ENCODE data around the gene ADRB1. TPM values are rescaled to one million over a fixed set of nuclear protein-coding genes. Genes with fewer than 3 reads are reported as not detected.

Gene ADRB1
- total RNA-seq, 1 experiment from 2014 or later: 0.15 TPM

- no peak for ATAC-seq
- intact Hi-C loops (cut with micrococcal nuclease): no loop called here
These were observed 17.5 kb downstream of the ADRB1 start for GRCh38 chr10:114061148-114061547.

GRCh38 chr10:114061789-114062188 lies 18.1 kb downstream of the ADRB1 start:
- ATAC-seq (no peak), DNase-seq (no peak)
- H3K9me2 ChIP-seq (replicated peaks; ENCODE audit: low read length): no peaks in the 10 kb centered on the region
- intact Hi-C loops (cut with micrococcal nuclease): no loop called here
- H3K4me2 ChIP-seq (ENCODE audit: low read length): no peak overlapping the region
- H3K27me3 ChIP-seq (ENCODE audit: low read length): no peaks in the 10 kb centered on the region
- no peaks in the 10 kb centered on the region for H4K20me1 ChIP-seq (ENCODE audit: low read length)
- POLR2A ChIA-PET (ENCODE audit: unreplicated experiment): no interaction called here
- H3K27ac ChIP-seq (ENCODE audit: low read length): no peak overlapping the region
- H3K4me3 ChIP-seq (ENCODE audit: low read length): no peak overlapping the region
- H3K9me3 ChIP-seq (ENCODE audit: low read length): no peaks in the 10 kb centered on the region
- H2AFZ ChIP-seq (ENCODE audit: low read length): no peak overlapping the region
- no peaks in the 10 kb centered on the region for H3F3A ChIP-seq (ENCODE audit: low read length, unreplicated experiment)
- no peaks in the 10 kb centered on the region for H3K79me2 ChIP-seq (ENCODE audit: low read length)
- no peaks in the 10 kb centered on the region for H3K4me1 ChIP-seq (ENCODE audit: insufficient read depth, low read length)
- BruUV-seq (replicated peaks): no TSS peak
- TF ChIP-seq CTCF (conservative IDR thresholded peaks at IDR 0.05; ENCODE audit: low read depth, low read length) (no peak), EZH2 (IDR thresholded peaks at IDR 0.05; ENCODE audit: low read length, unreplicated experiment) (no peak), EZH2phosphoT487 (IDR thresholded peaks at IDR 0.05; ENCODE audit: borderline replicate concordance, low read length) (no peak)
- H3K36me3 ChIP-seq (ENCODE audit: low read depth, low read length): no peaks in the 10 kb centered on the region
- CTCF ChIA-PET: no interaction called here
- H3K9ac ChIP-seq (ENCODE audit: low read length): no peak overlapping the region

More at GRCh38 chr10:114061148-114061547, 17.5 kb downstream of the ADRB1 start:
- CTCF ChIA-PET: no interaction called here
- Histone ChIP-seq H3K36me3 (ENCODE audit: low read depth, low read length) (no peaks in the 10 kb centered on the region), H3K79me2 (ENCODE audit: low read length) (no peaks in the 10 kb centered on the region), H3K27me3 (ENCODE audit: low read length) (no peaks in the 10 kb centered on the region), H3K9ac (ENCODE audit: low read length) (no peak overlapping the region), H3K4me2 (ENCODE audit: low read length) (no peak overlapping the region), H3K4me1 (ENCODE audit: insufficient read depth, low read length) (no peaks in the 10 kb centered on the region), H3K27ac (ENCODE audit: low read length) (no peak overlapping the region), H3K9me2 (replicated peaks; ENCODE audit: low read length) (no peaks in the 10 kb centered on the region), H4K20me1 (ENCODE audit: low read length) (no peaks in the 10 kb centered on the region), H3F3A (ENCODE audit: low read length, unreplicated experiment) (no peaks in the 10 kb centered on the region), H3K4me3 (ENCODE audit: low read length) (no peak overlapping the region), H3K9me3 (ENCODE audit: low read length) (no peaks in the 10 kb centered on the region), H2AFZ (ENCODE audit: low read length) (no peak overlapping the region)
- no peak for DNase-seq
- TF ChIP-seq EZH2 (IDR thresholded peaks at IDR 0.05; ENCODE audit: low read length, unreplicated experiment): no peak
- TF ChIP-seq CTCF (conservative IDR thresholded peaks at IDR 0.05; ENCODE audit: low read depth, low read length): no peak
- no peak for TF ChIP-seq EZH2phosphoT487 (IDR thresholded peaks at IDR 0.05; ENCODE audit: borderline replicate concordance, low read length)
- BruUV-seq (replicated peaks): no TSS peak
- POLR2A ChIA-PET (ENCODE audit: unreplicated experiment): no interaction called here

GRCh38 chr10:114064151-114065048 lies 20.7 kb downstream of the ADRB1 start:
- H3K36me3 ChIP-seq (ENCODE audit: low read depth, low read length): no peaks in the 10 kb centered on the region
- no peak for DNase-seq
- H3K4me1 ChIP-seq (ENCODE audit: insufficient read depth, low read length): no peaks in the 10 kb centered on the region
- H3K4me2 ChIP-seq (ENCODE audit: low read length): no peak overlapping the region
- BruUV-seq (replicated peaks): no TSS peak
- TF ChIP-seq EZH2phosphoT487 (IDR thresholded peaks at IDR 0.05; ENCODE audit: borderline replicate concordance, low read length): no peak
- no peak for TF ChIP-seq EZH2 (IDR thresholded peaks at IDR 0.05; ENCODE audit: low read length, unreplicated experiment)
- no peak for TF ChIP-seq CTCF (conservative IDR thresholded peaks at IDR 0.05; ENCODE audit: low read depth, low read length)
- H3K4me3 ChIP-seq (ENCODE audit: low read length): no peak overlapping the region
- no peaks in the 10 kb centered on the region for H3K27me3 ChIP-seq (ENCODE audit: low read length)
- ChIA-PET POLR2A (ENCODE audit: unreplicated experiment) (no interaction called here), CTCF (no interaction called here)
- no peaks in the 10 kb centered on the region for H4K20me1 ChIP-seq (ENCODE audit: low read length)
- intact Hi-C loops (cut with micrococcal nuclease): no loop called here
- H3K79me2 ChIP-seq (ENCODE audit: low read length): no peaks in the 10 kb centered on the region
- no peaks in the 10 kb centered on the region for H3F3A ChIP-seq (ENCODE audit: low read length, unreplicated experiment)
- no peak overlapping the region for H3K9ac ChIP-seq (ENCODE audit: low read length)
- H3K9me3 ChIP-seq (ENCODE audit: low read length): no peaks in the 10 kb centered on the region
- ATAC-seq: no peak
- H3K27ac ChIP-seq (ENCODE audit: low read length): no peak overlapping the region
- no peaks in the 10 kb centered on the region for H3K9me2 ChIP-seq (replicated peaks; ENCODE audit: low read length)
- H2AFZ ChIP-seq (ENCODE audit: low read length): no peak overlapping the region
